ENCODE measurements around the gene NDRG3. TPM values are rescaled to one million over a fixed set of nuclear protein-coding genes. Genes with fewer than 3 reads are reported as not detected.
A peak's percentile ranks its signal among the peaks of the same experiment; 100 is the strongest.

Gene NDRG3
- total RNA-seq, 1 donor from 2014 or later: 33.1 TPM

GRCh38 chr20:36775826-36776225, 29.9 kb upstream of the NDRG3 start:
- H3K4me3 ChIP-seq (ENCODE audit: insufficient read depth, low read depth, low read length): no peak overlapping the region
- H3K27me3 Mint-ChIP-seq (ENCODE audit: low read depth, unreplicated experiment): no peaks in the 10 kb centered on the region
- H3K27me3 ChIP-seq (ENCODE audit: insufficient read depth, low read length): no peaks in the 10 kb centered on the region
- peaks cover 8% of the 10 kb centered on the region for H3K4me1 ChIP-seq (ENCODE audit: insufficient read depth, low read length)
- no peaks in the 10 kb centered on the region for H4K20me1 ChIP-seq (ENCODE audit: insufficient read depth, low read length)
- H2AFZ ChIP-seq (ENCODE audit: low read depth, low read length): no peak overlapping the region
- H3K9me3 Mint-ChIP-seq (ENCODE audit: unreplicated experiment): no peaks in the 10 kb centered on the region
- H3K27ac Mint-ChIP-seq (ENCODE audit: unreplicated experiment): no peak overlapping the region
- peaks cover 2% of the 10 kb centered on the region for H3K36me3 Mint-ChIP-seq (ENCODE audit: low read depth, unreplicated experiment)
- peaks cover 12% of the 10 kb centered on the region for H3K79me2 ChIP-seq (ENCODE audit: insufficient read depth, low read length)
- no peak for FAIRE-seq
- no peak overlapping the region for H3K4me3 Mint-ChIP-seq (ENCODE audit: unreplicated experiment)
- DNase-seq (ENCODE audit: low read depth): no peak
- H3K9me3 ChIP-seq (ENCODE audit: insufficient read depth, low read depth, low read length): no peaks in the 10 kb centered on the region
- no peaks in the 10 kb centered on the region for H3K4me1 Mint-ChIP-seq (ENCODE audit: low read depth, unreplicated experiment)
- H3K27ac ChIP-seq (ENCODE audit: low read depth, low read length): no peak overlapping the region
- H3K9ac ChIP-seq (ENCODE audit: low read length): no peak overlapping the region
- TF ChIP-seq EZH2 (IDR thresholded peaks at IDR 0.05; ENCODE audit: insufficient read depth, low read length) (no peak), CTCF (IDR thresholded peaks at IDR 0.05; ENCODE audit: insufficient read depth, low read depth, low read length) (no peak)
- H3K36me3 ChIP-seq (ENCODE audit: insufficient read depth, low read length): peaks cover 2% of the 10 kb centered on the region
- no peak overlapping the region for H3K4me2 ChIP-seq (ENCODE audit: low read length)

DNA sequence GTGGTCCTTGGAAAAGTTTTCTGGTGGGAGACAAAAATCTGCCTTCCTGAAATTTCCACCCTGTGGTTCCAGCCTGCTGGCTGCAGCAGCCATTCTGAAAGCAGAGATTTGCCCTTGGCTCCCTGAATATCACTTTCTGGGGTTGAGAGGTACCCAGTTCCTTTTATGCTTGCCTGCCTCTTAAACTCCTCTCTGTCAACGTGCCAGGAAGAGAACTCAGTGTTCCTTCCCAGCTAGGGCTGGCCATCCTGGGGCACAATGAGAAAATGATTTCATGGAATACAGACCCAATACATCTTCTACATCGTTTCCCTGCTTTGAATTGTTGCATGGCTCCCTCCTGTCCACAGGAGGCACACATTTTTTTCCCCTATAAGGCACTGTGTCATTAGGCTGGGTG, 29.3 kb upstream of the NDRG3 start:
- no peaks in the 10 kb centered on the region for H4K20me1 ChIP-seq (ENCODE audit: insufficient read depth, low read length)
- no peaks in the 10 kb centered on the region for H3K27me3 ChIP-seq (ENCODE audit: insufficient read depth, low read length)
- H3K4me1 Mint-ChIP-seq (ENCODE audit: low read depth, unreplicated experiment): no peaks in the 10 kb centered on the region
- no peak overlapping the region for H3K4me3 ChIP-seq (ENCODE audit: insufficient read depth, low read depth, low read length)
- no peak overlapping the region for H3K9ac ChIP-seq (ENCODE audit: low read length)
- peak overlapping the region; percentile 30 for H3K4me3 Mint-ChIP-seq (ENCODE audit: unreplicated experiment)
- TF ChIP-seq CTCF (IDR thresholded peaks at IDR 0.05; ENCODE audit: insufficient read depth, low read depth, low read length) (no peak), EZH2 (IDR thresholded peaks at IDR 0.05; ENCODE audit: insufficient read depth, low read length) (no peak)
- peak overlapping the region; percentile 81 for H3K27ac Mint-ChIP-seq (ENCODE audit: unreplicated experiment)
- peaks cover 2% of the 10 kb centered on the region for H3K36me3 Mint-ChIP-seq (ENCODE audit: low read depth, unreplicated experiment)
- no peak overlapping the region for H3K27ac ChIP-seq (ENCODE audit: low read depth, low read length)
- no peaks in the 10 kb centered on the region for H3K27me3 Mint-ChIP-seq (ENCODE audit: low read depth, unreplicated experiment)
- peaks cover 12% of the 10 kb centered on the region for H3K79me2 ChIP-seq (ENCODE audit: insufficient read depth, low read length)
- no peak for FAIRE-seq
- no peaks in the 10 kb centered on the region for H3K9me3 ChIP-seq (ENCODE audit: insufficient read depth, low read depth, low read length)
- no peaks in the 10 kb centered on the region for H3K9me3 Mint-ChIP-seq (ENCODE audit: unreplicated experiment)
- no peak overlapping the region for H2AFZ ChIP-seq (ENCODE audit: low read depth, low read length)
- no peak for DNase-seq (ENCODE audit: low read depth)
- peaks cover 6% of the 10 kb centered on the region for H3K36me3 ChIP-seq (ENCODE audit: insufficient read depth, low read length)
- H3K4me2 ChIP-seq (ENCODE audit: low read length): no peak overlapping the region
- H3K4me1 ChIP-seq (ENCODE audit: insufficient read depth, low read length): peaks cover 8% of the 10 kb centered on the region

- peak within 1 kb of the TSS; percentile 96 for H3K4me3 ChIP-seq (ENCODE audit: insufficient read depth, low read depth, low read length)
- H3K36me3 Mint-ChIP-seq (ENCODE audit: low read depth, unreplicated experiment): peaks cover 2% of the 10 kb centered on the region
- no peak for FAIRE-seq
Observed at GRCh38 chr20:36773597-36774390, 27.9 kb upstream of the NDRG3 start, which contains the start of gene DSN1. Gene DSN1, minus strand, starts transcription at chr20:36773763. Its CDS starts 2,305 bp downstream, at chr20:36771458.

More at GRCh38 chr20:36773597-36774390, 27.9 kb upstream of the NDRG3 start, which contains the start of gene DSN1:
- Mint-ChIP-seq H3K4me3 (ENCODE audit: unreplicated experiment) (peak within 1 kb of the TSS; percentile 92), H3K4me1 (ENCODE audit: low read depth, unreplicated experiment) (no peaks in the 10 kb centered on the region), H3K27ac (ENCODE audit: unreplicated experiment) (peak within 1 kb of the TSS; percentile 100), H3K9me3 (ENCODE audit: unreplicated experiment) (no peaks in the 10 kb centered on the region), H3K27me3 (ENCODE audit: low read depth, unreplicated experiment) (no peaks in the 10 kb centered on the region)
- peaks cover 12% of the 10 kb centered on the region for H3K79me2 ChIP-seq (ENCODE audit: insufficient read depth, low read length)
- H4K20me1 ChIP-seq (ENCODE audit: insufficient read depth, low read length): no peaks in the 10 kb centered on the region
- peak within 1 kb of the TSS; percentile 94 for H3K4me2 ChIP-seq (ENCODE audit: low read length)
- peak within 1 kb of the TSS; percentile 91 for H2AFZ ChIP-seq (ENCODE audit: low read depth, low read length)
- peaks cover 8% of the 10 kb centered on the region for H3K4me1 ChIP-seq (ENCODE audit: insufficient read depth, low read length)
- H3K9ac ChIP-seq (ENCODE audit: low read length): peak within 1 kb of the TSS; percentile 97
- no peaks in the 10 kb centered on the region for H3K27me3 ChIP-seq (ENCODE audit: insufficient read depth, low read length)
- H3K36me3 ChIP-seq (ENCODE audit: insufficient read depth, low read length): peaks cover 6% of the 10 kb centered on the region
- TF ChIP-seq EZH2 (IDR thresholded peaks at IDR 0.05; ENCODE audit: insufficient read depth, low read length) (no peak), CTCF (IDR thresholded peaks at IDR 0.05; ENCODE audit: insufficient read depth, low read depth, low read length) (no peak)
- no peaks in the 10 kb centered on the region for H3K9me3 ChIP-seq (ENCODE audit: insufficient read depth, low read depth, low read length)
- H3K27ac ChIP-seq (ENCODE audit: low read depth, low read length): peak within 1 kb of the TSS; percentile 96
- peak; percentile 88 for DNase-seq (ENCODE audit: low read depth)

Measured in astrocyte (in vitro differentiated cells and primary cell).